ENCODE results near the gene RAD51B.

- TF ChIP-seq CTCF (IDR thresholded peaks at IDR 0.05; ENCODE audit: poor library complexity) (no peak), EZH2 (IDR thresholded peaks at IDR 0.05; ENCODE audit: borderline replicate concordance) (no peak), EZH2phosphoT487 (IDR thresholded peaks at IDR 0.05; ENCODE audit: low read depth, severe bottlenecking, unreplicated experiment) (no peak)
Measured at GRCh38 chr14:68239988-68240771, 420.6 kb downstream of the RAD51B start.

All from hepatocyte (in vitro differentiated cells).